Stimulated activated naive CD8-positive, alpha-beta T cell treated with anti-CD3 and anti-CD28 coated beads, Interleukin-15, Interleukin-2, amounts not matched to agents 100 U/mL and 50 U/mL, for 24 hours (primary cell): Measurements from ENCODE around the gene PISD.

ENCODE experiments used
- ATAC-seq: fragments of 150-1000 bp; cut with Tn5 transposase; one replicate; pipeline ENCODE4 v1.10.0; 2021
- DNase-seq: peaks from one replicate; pipeline ENCODE4 v3.0.0; 2021

Gene PISD

DNA sequence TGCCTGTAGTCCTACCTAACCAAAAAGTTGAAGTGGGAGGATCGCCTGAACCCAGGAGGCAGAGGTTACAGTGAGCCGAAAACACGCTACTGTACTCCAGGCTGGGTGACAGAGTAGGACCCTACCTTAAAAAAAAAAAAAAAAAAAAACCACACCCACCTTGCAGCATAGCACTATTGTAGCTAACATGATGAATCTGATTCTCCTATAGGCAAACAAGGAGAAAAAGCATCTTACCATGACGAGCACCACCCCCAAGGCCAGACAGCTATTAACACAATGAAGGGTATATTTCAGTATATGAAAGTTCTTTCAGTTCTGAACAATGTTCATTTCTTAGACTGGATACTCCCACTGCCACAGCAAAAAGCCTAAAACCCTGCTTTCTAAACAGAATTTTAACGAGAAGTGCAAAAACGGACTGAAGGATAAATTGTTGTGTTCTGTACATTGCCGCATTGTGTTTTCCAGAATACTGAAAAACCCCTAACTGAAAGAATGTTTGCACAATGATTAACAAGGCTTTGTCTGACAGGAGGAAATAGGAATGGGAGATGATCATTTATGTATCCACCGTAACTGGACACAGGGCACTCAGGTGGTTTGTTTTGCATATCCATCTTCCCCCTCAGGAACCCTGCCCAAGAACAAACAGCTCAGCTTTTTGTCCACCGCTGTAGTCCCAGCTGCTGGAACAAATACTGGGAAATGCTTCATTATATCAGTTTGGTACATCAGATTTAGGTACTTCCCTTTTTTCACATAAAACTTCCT lies 8.9 kb downstream of the PISD start:
- ATAC-seq (no peak), DNase-seq (no peak)

- no peak for DNase-seq
- no peak for ATAC-seq
Measured at GRCh38 chr22:31652088-31652487, 9.9 kb downstream of the PISD start.

GRCh38 chr22:31651664-31652063 lies 10.4 kb downstream of the PISD start:
- DNase-seq (no peak), ATAC-seq (no peak)

- DNase-seq, result no peak
Measured at GRCh38 chr22:31650391-31650790, 11.6 kb downstream of the PISD start.

GRCh38 chr22:31647523-31648320 lies 14.3 kb downstream of the PISD start:
- no peak for ATAC-seq
- no peak for DNase-seq

More at GRCh38 chr22:31650391-31650790, 11.6 kb downstream of the PISD start:
- no peak for ATAC-seq

- DNase-seq (no peak), ATAC-seq (no peak)
Measured at GRCh38 chr22:31647066-31647465, 14.9 kb downstream of the PISD start.

DNA sequence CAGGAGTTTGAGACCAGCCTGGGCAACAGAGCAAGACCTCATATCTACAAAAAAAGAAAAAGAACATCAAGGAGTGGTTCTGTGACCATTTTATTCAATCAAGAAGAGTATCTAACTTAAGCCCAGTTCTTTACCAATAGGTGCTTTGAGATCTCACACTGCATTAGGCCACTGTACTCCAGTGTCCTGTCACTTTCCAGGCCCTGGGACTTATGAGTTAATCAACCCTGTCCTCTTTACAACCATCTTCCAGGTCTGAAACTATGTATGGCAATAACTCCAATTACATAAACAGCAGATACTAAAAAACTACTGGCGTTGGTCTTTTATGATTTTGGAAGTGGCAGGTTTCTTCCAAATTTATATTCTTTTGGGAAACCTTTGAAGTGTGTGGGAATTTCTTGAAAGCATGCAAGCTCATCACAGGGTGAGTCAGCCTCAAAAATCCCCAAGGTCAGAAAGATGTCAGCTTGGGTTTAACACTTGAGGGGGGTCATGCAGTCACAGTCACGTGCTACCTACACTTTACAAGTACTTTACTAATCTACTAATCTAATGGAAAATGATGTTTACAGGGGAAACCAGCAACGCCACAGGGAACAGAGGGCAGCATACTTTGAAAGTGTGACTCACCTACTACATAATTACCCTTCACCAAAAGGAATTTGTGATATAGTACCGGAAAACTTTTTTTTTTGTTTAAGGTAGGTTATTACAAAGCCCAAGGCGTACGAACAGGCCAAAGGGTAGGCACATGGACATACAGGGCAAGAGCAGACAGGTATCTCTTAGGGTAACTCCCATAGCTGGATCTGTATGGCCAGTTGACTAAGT lies 15.6 kb downstream of the PISD start:
- ATAC-seq (peak; percentile 91), DNase-seq (peak; percentile 45)

GRCh38 chr22:31639436-31640039 lies 22.5 kb downstream of the PISD start:
- ATAC-seq (peak; percentile 48), DNase-seq (no peak)

- no peak for ATAC-seq
- DNase-seq, result no peak
Measured at GRCh38 chr22:31637891-31638618, 24.0 kb downstream of the PISD start.

DNA sequence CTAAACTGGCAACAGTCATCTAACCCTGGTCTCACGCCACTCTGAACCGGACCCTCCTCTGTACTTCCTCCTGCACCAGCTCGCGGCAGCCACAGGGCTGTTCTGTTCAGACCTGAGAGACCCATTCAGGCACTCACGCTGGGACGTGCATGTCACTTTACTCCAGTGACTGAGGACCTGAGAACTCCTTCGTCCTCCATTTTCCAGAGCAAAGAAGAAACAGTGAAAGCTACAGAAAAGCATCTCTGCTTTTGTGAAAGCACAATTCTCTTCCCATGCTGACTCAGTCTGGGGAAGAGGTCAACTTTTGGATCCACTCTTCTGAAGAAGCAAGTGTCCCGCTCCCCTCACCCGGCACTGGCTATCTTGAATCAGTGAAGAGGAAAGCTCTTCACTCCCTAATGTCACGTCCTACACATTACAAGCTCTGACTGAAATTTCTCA lies 24.5 kb downstream of the PISD start:
- no peak for ATAC-seq
- no peak for DNase-seq

DNA sequence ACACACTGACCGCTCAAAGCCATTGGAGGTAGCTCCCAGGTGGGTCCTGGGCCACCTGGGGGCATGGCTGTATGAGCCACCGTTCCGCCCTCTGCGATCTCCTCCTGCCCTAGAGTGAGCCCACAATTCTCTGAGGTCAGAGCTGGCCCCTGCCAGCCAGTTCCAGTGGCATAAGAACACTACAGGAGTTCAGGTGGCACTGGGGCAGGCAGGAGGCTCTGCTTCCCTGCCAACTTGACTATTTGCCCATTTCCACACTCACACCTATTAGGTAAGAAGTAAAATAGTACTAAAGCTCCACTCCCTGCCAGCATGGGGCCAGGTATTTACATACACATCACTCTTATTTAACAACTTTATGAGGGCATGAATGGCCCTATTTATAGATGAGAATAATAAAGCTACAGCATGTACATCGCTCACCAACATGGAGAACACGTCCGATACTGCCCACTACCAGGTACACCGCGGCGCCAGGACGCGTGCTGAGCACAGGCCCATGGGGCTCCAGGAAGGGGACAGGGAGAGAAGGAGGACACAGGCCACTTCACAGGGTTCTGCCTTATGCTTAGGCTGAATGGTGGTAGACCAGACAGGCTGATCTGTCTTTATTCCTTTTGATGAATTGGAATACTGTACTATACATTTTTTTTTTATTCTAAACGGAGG lies 26.2 kb downstream of the PISD start:
- no peak for DNase-seq
- ATAC-seq, result no peak

- no peak for ATAC-seq
- DNase-seq, result no peak
Measured at GRCh38 chr22:31631436-31631835, 30.6 kb downstream of the PISD start.

DNA sequence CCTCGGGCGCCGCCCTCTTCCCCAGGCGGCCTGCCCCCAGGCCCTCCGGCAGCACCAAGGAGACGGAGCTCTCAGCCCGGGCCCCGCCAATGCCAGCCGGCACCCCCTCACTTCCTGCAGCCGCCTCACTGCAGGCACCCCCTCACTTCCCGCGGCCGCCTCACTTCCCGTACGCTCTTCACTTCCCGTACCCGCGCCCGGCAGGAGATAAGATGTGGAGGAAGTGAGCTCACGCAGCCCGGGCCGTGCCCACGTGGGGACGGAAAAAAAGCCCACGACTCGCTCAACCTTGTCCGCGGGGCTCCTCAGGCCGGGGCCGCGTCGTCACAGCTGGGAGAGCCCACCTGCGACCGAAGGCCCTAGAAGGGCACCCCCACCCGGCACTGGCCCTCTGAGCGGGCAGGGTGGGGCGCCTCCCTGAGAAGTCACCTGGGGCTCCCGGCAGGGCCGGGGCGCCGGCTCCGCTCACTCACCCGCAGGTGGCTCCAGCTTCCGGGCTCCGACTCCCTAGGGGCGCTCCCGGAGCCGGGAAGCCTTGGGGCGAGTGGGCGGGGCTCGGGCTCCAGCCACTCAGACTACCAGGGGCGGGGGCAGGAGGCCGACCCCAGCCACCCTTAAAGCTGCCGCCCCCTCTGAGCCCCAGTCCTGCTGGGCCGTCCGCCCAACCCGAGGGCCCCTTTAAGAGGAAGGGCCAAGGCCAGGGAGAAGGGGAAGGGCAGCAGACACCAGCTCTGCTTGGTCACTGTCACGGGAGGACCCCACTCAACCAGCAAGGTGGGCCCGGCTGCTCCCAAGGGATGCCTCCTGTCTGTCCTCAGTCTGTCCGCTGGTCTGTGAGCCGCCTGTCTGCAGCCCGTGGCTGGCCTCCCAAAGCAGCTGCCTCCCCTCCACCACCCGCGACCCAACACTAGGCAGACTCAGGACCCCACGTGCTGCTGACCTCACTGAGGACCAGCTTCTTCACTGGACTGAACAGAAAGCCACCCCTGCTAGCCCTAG lies 31.4 kb downstream of the PISD start:
- ATAC-seq (peak; percentile 84), DNase-seq (peak; percentile 88)

DNA sequence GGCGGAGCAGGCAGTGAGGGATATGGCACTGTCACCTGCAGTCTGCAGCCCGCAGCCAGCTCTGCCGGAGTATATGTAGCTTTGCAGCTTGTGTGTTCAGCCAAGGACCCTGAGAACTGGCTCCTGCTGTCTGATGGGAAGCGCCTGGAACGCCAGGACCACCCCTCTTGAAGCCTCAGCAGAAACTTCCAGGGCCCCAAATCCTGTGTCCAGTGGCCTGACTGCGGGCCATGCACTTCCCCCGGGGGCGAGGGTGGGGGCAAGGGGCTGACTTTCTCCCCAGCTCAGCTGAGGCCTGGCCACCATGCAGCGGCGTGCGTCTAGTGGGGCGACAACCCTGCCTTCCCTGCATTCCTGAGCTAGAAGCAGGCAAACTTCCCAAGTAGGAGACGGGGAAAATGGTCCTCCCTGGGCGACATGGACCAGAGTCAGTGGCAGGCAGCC lies 32.3 kb downstream of the PISD start:
- DNase-seq, result no peak
- no peak for ATAC-seq

GRCh38 chr22:31628969-31629708 lies 32.9 kb downstream of the PISD start:
- DNase-seq (no peak), ATAC-seq (no peak)

DNA sequence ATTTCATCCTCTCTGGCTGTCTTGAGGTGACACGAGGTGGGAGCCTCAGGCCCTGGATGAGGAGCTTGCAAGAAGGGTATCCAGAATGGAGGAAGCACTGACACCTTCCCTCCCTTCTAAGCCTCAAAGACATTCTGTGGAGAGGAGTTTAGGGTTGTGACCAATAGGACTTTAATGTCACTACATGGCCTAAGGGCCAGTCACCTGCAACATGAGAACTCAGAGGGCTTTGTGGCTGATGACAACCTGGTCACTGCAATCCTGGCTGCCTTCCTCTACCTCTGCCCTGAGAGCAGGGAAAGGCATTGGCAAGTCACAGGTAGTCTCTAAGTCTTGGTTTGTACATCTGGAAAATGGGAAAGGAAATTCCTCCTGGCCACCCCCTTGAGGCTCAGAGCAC lies 33.7 kb downstream of the PISD start:
- no peak for DNase-seq
- ATAC-seq, result no peak

DNA sequence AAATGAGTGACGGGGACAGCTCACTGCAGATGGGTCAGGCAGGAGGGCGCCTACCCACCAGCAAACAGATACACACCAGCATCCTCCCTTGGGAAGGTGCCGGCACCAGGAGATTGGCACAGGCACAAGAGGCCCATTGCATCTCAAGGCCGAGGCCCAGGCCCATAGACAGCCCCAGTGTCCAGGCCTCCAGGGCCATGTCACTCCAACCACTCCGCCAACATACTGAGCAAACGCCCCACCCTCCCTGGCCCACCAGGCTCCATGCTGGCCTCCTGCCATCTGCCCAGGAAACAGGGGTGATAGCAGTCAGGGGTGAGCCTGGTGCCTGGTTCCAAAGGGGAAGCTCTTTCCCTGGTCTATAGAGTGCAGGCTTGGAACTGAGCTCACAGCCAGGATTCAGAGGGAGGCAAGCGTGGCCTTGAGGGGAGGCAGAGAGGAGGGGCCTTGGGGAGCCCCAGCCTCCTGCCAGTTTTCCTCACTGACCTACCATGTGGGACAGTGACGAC lies 34.7 kb downstream of the PISD start:
- DNase-seq, result no peak
- no peak for ATAC-seq

DNA sequence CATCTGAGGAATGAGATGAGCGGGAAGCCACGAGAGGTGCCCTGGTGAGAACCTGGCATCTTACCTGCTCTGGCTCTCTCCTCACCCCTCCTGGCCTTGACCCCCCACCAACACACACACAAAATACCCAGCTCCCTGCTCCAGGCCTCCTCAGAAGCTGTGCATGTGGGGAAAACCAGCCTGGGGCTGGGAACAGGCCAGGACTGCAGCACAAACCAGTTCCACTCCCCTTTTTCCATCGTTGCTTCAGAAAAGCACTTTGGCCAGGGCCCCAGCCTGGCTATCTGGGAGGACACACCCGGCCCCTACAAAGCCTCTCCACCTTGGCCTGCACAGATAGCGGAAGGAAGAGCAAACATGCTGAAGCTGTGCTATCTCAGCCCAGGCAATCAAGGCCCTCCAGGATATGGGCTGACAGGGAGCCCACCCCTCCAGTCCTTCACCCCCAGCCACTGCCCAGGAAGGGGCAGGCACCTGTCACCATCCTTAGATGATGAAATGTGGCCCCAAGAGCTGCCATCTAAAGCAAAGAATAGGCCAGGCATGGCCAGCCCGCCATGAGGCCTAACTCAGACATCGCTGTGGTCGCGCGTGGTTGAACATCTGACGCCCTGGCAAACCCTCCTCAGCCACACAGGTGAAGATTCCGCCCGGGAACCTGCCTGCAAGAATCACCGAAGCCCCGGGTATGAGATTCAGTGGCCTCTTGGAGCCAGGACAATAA lies 35.4 kb downstream of the PISD start:
- ATAC-seq (no peak), DNase-seq (no peak)
